ENCODE measurements around the gene FLOT1. TPM values are rescaled to one million over a fixed set of nuclear protein-coding genes. Genes with fewer than 3 reads are reported as not detected.

FLOT1 gene
- 100 to 1,000 TPM in 2 of 3 donors, 10 to 100 TPM in 1; 87.0 to 229 (median 221) TPM for polyA plus RNA-seq

- H3K27ac ChIP-seq (ENCODE audit: low read depth, low read length), result peak within 1 kb of the TSS; percentile 92
- WGBS, 3 donors, result 0% methylated on average over 46 to 62 of the region's 66 CpGs
These were observed at the start of gene FLOT1 for GRCh38 chr6:30742316-30743098. TSS of gene FLOT1 (minus strand) at chr6:30742687. CDS start at chr6:30742189, 498 bp downstream.

GRCh38 chr6:30790724-30791383 is 48.4 kb upstream of the FLOT1 start:
- no peak overlapping the region for H3K27ac ChIP-seq (ENCODE audit: low read depth, low read length)
- WGBS, 3 donors, result 58 to 89% (median 88%) methylated on average over 4 of the region's 4 CpGs

- 32 to 72% (median 67%) methylated on average over 1 of the region's 1 CpG for WGBS, 3 donors
- no peak overlapping the region for H3K27ac ChIP-seq (ENCODE audit: low read depth, low read length)
These were observed 47.1 kb upstream of the FLOT1 start for GRCh38 chr6:30789606-30790005.

- H3K27ac ChIP-seq (ENCODE audit: low read depth, low read length), result no peak overlapping the region
- 47 to 79% (median 50%) methylated on average over 5 of the region's 5 CpGs for WGBS, 3 donors
These were observed 45.5 kb upstream of the FLOT1 start for GRCh38 chr6:30787954-30788353.

GRCh38 chr6:30782425-30783014 is 40.0 kb upstream of the FLOT1 start:
- no peak overlapping the region for H3K27ac ChIP-seq (ENCODE audit: low read depth, low read length)

- WGBS, 3 donors, result 5 to 8% (median 5%) methylated on average over 13 of the region's 13 CpGs
- H3K27ac ChIP-seq (ENCODE audit: low read depth, low read length), result peak overlapping the region; percentile 19
These were observed 39.4 kb upstream of the FLOT1 start for GRCh38 chr6:30781743-30782424.

GRCh38 chr6:30781395-30781742 is 38.9 kb upstream of the FLOT1 start:
- WGBS, 3 donors, result 67 to 88% (median 79%) methylated on average over 4 of the region's 4 CpGs
- H3K27ac ChIP-seq (ENCODE audit: low read depth, low read length), result peak overlapping the region; percentile 35

- WGBS, 3 donors, result 93 to 100% (median 94%) methylated on average over 1 of the region's 1 CpG
- no peak overlapping the region for H3K27ac ChIP-seq (ENCODE audit: low read depth, low read length)
These were observed 38.1 kb upstream of the FLOT1 start for GRCh38 chr6:30780642-30780920.

- no peak overlapping the region for H3K27ac ChIP-seq (ENCODE audit: low read depth, low read length)
- 85 to 91% (median 87%) methylated on average over 10 of the region's 10 CpGs for WGBS, 3 donors
These were observed 37.6 kb upstream of the FLOT1 start for GRCh38 chr6:30779850-30780641.

- no peak overlapping the region for H3K27ac ChIP-seq (ENCODE audit: low read depth, low read length)
- WGBS, 3 donors, result 53 to 87% (median 67%) methylated on average over 3 of the region's 3 CpGs
These were observed 35.6 kb upstream of the FLOT1 start for GRCh38 chr6:30778001-30778635.

- WGBS, 3 donors, result 70 to 98% (median 73%) methylated on average over 3 of the region's 3 CpGs
- no peak overlapping the region for H3K27ac ChIP-seq (ENCODE audit: low read depth, low read length)
These were observed 34.6 kb upstream of the FLOT1 start for GRCh38 chr6:30777155-30777485.

GRCh38 chr6:30776390-30777154 is 34.1 kb upstream of the FLOT1 start:
- WGBS, 3 donors, result 86 to 94% (median 89%) methylated on average over 5 of the region's 5 CpGs
- no peak overlapping the region for H3K27ac ChIP-seq (ENCODE audit: low read depth, low read length)

- whole genome bisulfite sequencing, 3 donors, result 85 to 91% (median 90%) methylated on average over 2 of the region's 2 CpGs
- no peak overlapping the region for H3K27ac ChIP-seq (ENCODE audit: low read depth, low read length)
These were observed 32.6 kb upstream of the FLOT1 start for GRCh38 chr6:30775104-30775503.

GRCh38 chr6:30774701-30775100 is 32.2 kb upstream of the FLOT1 start:
- no peak overlapping the region for H3K27ac ChIP-seq (ENCODE audit: low read depth, low read length)
- WGBS, 3 donors, result 67 to 87% (median 79%) methylated on average over 8 of the region's 8 CpGs

GRCh38 chr6:30770592-30770991 is 28.1 kb upstream of the FLOT1 start:
- 80 to 93% (median 87%) methylated on average over 3 of the region's 3 CpGs for WGBS, 3 donors
- H3K27ac ChIP-seq (ENCODE audit: low read depth, low read length), result no peak overlapping the region

- WGBS, 3 donors, result 65 to 74% (median 71%) methylated on average over 5 of the region's 5 CpGs
- no peak overlapping the region for H3K27ac ChIP-seq (ENCODE audit: low read depth, low read length)
These were observed 27.5 kb upstream of the FLOT1 start for GRCh38 chr6:30769853-30770524.

Measured in adipose tissue (tissue), 3 donors.